Measurements from ENCODE around the gene HSPA6.
"Not testable (repeated sequence)": the region's sequence is repeated elsewhere in the genome, so short reads cannot be mapped to it uniquely, and the experiment has no call there.

The HSPA6 gene

GRCh38 chr1:161571703-161572102 is 47.4 kb downstream of the HSPA6 start:
- H3K9me3 ChIP-seq, DNase-seq: not testable (repeated sequence)

More at GRCh38 chr1:161571703-161572102, 47.4 kb downstream of the HSPA6 start:
- H3K4me1 ChIP-seq; H3K27me3 ChIP-seq; H3K36me3 ChIP-seq; H3K4me3 ChIP-seq (ENCODE audit: low read depth, low read length): not testable (repeated sequence)

Data from BE2C (cell line).